NCI-H2196 (cell line): Measurements from ENCODE around the gene IGF2R.

Experiments
- DNase-seq: peaks from one replicate; lab custom pipeline; 2025; ENCODE audit not compliant: unreplicated experiment; lab: John Stamatoyannopoulos, UW

IGF2R gene

GRCh38 chr6:160022793-160023192 is 53.9 kb downstream of the IGF2R start:
- no peak for DNase-seq

- DNase-seq = no peak
Observed at GRCh38 chr6:160024152-160024551, 55.3 kb downstream of the IGF2R start.

GRCh38 chr6:160027076-160027475 is 58.2 kb downstream of the IGF2R start:
- no peak for DNase-seq

GRCh38 chr6:160027931-160028330 is 59.0 kb downstream of the IGF2R start:
- no peak for DNase-seq

- DNase-seq = no peak
Observed at GRCh38 chr6:160028487-160029275, 59.8 kb downstream of the IGF2R start.

GRCh38 chr6:160029525-160029924 is 60.6 kb downstream of the IGF2R start:
- DNase-seq = no peak

GRCh38 chr6:160030103-160030502 is 61.2 kb downstream of the IGF2R start:
- DNase-seq = peak; percentile 48

GRCh38 chr6:160031442-160031841 is 62.6 kb downstream of the IGF2R start:
- no peak for DNase-seq

- DNase-seq = no peak
Observed at GRCh38 chr6:160031871-160032270, 63.0 kb downstream of the IGF2R start.

- DNase-seq = no peak
Observed at GRCh38 chr6:160032538-160032937, 63.7 kb downstream of the IGF2R start.

- no peak for DNase-seq
Observed at GRCh38 chr6:160034036-160034930, 65.4 kb downstream of the IGF2R start.

- DNase-seq = no peak
Observed at GRCh38 chr6:160035241-160035640, 66.4 kb downstream of the IGF2R start.

GRCh38 chr6:160035693-160036330 is 66.9 kb downstream of the IGF2R start:
- no peak for DNase-seq

- no peak for DNase-seq
Observed at GRCh38 chr6:160036331-160036695, 67.4 kb downstream of the IGF2R start.

GRCh38 chr6:160036790-160037206 is 67.9 kb downstream of the IGF2R start:
- DNase-seq = no peak

GRCh38 chr6:160038479-160038878 is 69.6 kb downstream of the IGF2R start:
- DNase-seq = no peak

- no peak for DNase-seq
Observed at GRCh38 chr6:160039441-160039840, 70.6 kb downstream of the IGF2R start.

GRCh38 chr6:160040055-160040454 is 71.2 kb downstream of the IGF2R start:
- DNase-seq = no peak

GRCh38 chr6:160040527-160041264 is 71.8 kb downstream of the IGF2R start:
- no peak for DNase-seq

- DNase-seq = peak; percentile 29
Observed at GRCh38 chr6:160041608-160042007, 72.7 kb downstream of the IGF2R start.
